OCI-LY7 (cell line): ENCODE data around the gene MLN.

Experiments
- EZH2phosphoT487 ChIP-seq: fragments of 200-600 bp; sonication (generic); IDR thresholded peaks from 2 replicates; pipeline ENCODE4 v1.6.1; 2018; ENCODE audit warnings: low read depth, borderline replicate concordance, mild to moderate bottlenecking, mixed run types, antibody characterized with exemption, low read length, moderate library complexity, mixed read lengths
- TF ChIP-seq, protein P1 (sequence below): fragments of 200-600 bp; sonication (generic); conservative IDR thresholded peaks from 2 replicates; pipeline ENCODE4 v1.5.1; 2014; ENCODE audit warnings: mild to moderate bottlenecking, antibody characterized with exemption, low read length, moderate library complexity, mixed read lengths

DNA sequence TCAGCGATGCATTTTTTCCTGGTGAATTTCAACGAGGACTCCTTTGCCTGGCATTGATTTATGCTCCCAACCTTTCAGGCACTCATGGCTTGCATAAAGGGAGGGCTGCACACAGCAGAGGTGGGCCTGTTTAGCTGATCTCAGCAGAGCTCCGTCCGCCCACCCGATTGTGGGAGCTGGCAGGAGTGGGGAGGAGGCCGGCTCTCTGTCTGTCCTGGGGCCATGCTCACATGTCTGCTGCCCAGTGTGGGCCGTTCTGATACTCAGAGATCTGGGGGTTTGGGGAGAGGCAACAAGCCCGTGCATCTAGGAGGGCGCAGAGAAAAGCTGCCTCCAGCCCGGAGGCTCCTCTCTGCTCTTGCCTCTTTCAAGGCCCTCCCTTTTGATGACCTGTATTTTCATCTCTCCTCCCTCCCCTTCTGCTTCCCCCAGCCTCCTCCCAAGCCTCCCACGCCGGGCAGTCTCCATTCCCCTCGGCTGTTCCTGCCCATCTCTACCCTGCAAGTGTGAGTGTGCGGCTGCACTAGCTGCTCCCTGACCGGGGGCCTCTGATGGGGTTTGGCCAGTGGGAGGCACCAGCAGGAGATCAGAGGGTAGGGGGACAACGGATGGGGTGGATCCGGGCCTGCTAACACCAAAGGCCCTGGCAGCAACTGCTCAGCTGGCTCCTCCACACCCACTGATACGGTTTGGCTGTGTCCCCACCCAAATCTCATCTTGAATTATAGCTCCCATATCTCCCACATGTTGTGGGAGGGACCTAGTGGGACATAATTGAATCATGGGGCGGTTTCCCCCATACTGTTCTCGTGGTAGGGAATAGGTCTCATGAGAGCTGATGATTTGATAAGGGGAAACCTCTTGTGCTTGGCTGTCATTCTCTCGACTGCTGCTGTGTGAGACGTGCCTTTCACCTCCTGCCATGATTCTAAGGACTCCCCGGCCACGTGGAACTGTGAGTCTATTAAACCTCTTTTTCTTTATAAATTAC, 39.6 kb upstream of the MLN start:
- TF ChIP-seq, protein P1, sequence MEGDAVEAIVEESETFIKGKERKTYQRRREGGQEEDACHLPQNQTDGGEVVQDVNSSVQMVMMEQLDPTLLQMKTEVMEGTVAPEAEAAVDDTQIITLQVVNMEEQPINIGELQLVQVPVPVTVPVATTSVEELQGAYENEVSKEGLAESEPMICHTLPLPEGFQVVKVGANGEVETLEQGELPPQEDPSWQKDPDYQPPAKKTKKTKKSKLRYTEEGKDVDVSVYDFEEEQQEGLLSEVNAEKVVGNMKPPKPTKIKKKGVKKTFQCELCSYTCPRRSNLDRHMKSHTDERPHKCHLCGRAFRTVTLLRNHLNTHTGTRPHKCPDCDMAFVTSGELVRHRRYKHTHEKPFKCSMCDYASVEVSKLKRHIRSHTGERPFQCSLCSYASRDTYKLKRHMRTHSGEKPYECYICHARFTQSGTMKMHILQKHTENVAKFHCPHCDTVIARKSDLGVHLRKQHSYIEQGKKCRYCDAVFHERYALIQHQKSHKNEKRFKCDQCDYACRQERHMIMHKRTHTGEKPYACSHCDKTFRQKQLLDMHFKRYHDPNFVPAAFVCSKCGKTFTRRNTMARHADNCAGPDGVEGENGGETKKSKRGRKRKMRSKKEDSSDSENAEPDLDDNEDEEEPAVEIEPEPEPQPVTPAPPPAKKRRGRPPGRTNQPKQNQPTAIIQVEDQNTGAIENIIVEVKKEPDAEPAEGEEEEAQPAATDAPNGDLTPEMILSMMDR = no peak
- TF ChIP-seq EZH2phosphoT487 = no peak
